GM06990 (cell line): ENCODE measurements around the gene PDK2.
A peak's percentile ranks its signal among the peaks of the same experiment; 100 is the strongest.

Source experiments
- DNase-seq: peaks from one replicate; pipeline ENCODE4 v3.0.0-alpha.2; 2011; ENCODE audit not compliant: insufficient read length; ENCODE audit errors: extremely low read depth
- H3K27me3 ChIP-seq: replicated peaks from 2 replicates; pipeline ENCODE4 v1.6.0; 2011; ENCODE audit warnings: low read length; ENCODE audit not compliant: control insufficient read depth, insufficient read depth
- H3K36me3 ChIP-seq: 2 replicates; pipeline ENCODE4 v1.5.1; 2011; ENCODE audit warnings: low read length; ENCODE audit not compliant: control insufficient read depth, insufficient read depth
- H3K4me3 ChIP-seq: replicated peaks from 2 replicates; pipeline ENCODE4 v1.5.1; 2011; ENCODE audit warnings: low read depth, mild to moderate bottlenecking, control low read depth, low read length
- CTCF ChIP-seq: IDR thresholded peaks from 2 replicates; pipeline ENCODE4 v1.5.1; 2011; ENCODE audit warnings: low read length, control low read depth, mild to moderate bottlenecking, inconsistent platforms; ENCODE audit not compliant: insufficient read depth, poor library complexity, severe bottlenecking

Gene PDK2

GRCh38 chr17:50139950-50140885, 45.1 kb downstream of the PDK2 start:
- H3K4me3 ChIP-seq = no peak overlapping the region
- peaks cover 73% of the 10 kb centered on the region for H3K36me3 ChIP-seq
- DNase-seq = peak; percentile 64
- peak; percentile 96 for TF ChIP-seq CTCF
- H3K27me3 ChIP-seq = no peaks in the 10 kb centered on the region

- Histone ChIP-seq H3K4me3 (no peak overlapping the region), H3K27me3 (no peaks in the 10 kb centered on the region), H3K36me3 (peaks cover 69% of the 10 kb centered on the region)
- no peak for DNase-seq
- TF ChIP-seq CTCF = no peak
Measured at GRCh38 chr17:50141026-50141744, 46.0 kb downstream of the PDK2 start.

GRCh38 chr17:50141745-50142110, 46.6 kb downstream of the PDK2 start:
- DNase-seq = no peak
- Histone ChIP-seq H3K27me3 (no peaks in the 10 kb centered on the region), H3K36me3 (peaks cover 67% of the 10 kb centered on the region), H3K4me3 (no peak overlapping the region)
- no peak for TF ChIP-seq CTCF

- DNase-seq = no peak
- Histone ChIP-seq H3K36me3 (peaks cover 55% of the 10 kb centered on the region), H3K27me3 (no peaks in the 10 kb centered on the region), H3K4me3 (no peak overlapping the region)
- no peak for TF ChIP-seq CTCF
Measured at GRCh38 chr17:50143461-50144176, 48.5 kb downstream of the PDK2 start.

GRCh38 chr17:50144355-50144754, 49.2 kb downstream of the PDK2 start:
- TF ChIP-seq CTCF = no peak
- Histone ChIP-seq H3K36me3 (peaks cover 48% of the 10 kb centered on the region), H3K27me3 (no peaks in the 10 kb centered on the region), H3K4me3 (no peak overlapping the region)
- no peak for DNase-seq
